IMR-90 (cell line): ENCODE results near the gene PPAT. TPM values are rescaled to one million over a fixed set of nuclear protein-coding genes. Genes with fewer than 3 reads are reported as not detected.

Experiments
- ATAC-seq: fragments of 200-7000 bp; cut with Tn5 transposase; 2 replicates; pipeline ENCODE4 v1.9.1; 2020; ENCODE audit warnings: low read depth, mild to moderate bottlenecking, moderate library complexity
- BruUV-seq: library from RNA; stranded (reverse); fragments of 400-500 nt; replicated peaks from 2 replicates; lab custom pipeline; 2021; lab: Mats Ljungman, UMichigan
- CTCF ChIA-PET: fragments of 300-600 bp; formaldehyde crosslinking; extraction: SDS; loops from one replicate; lab custom pipeline; 2021; ENCODE audit warnings: antibody characterized with exemption; lab: Yijun Ruan, JAX
- POLR2A ChIA-PET: fragments of 300-600 bp; sonication (Branson Sonifier 250); formaldehyde crosslinking; loops from one replicate; lab custom pipeline; 2022; ENCODE audit warnings: antibody characterized with exemption; ENCODE audit not compliant: unreplicated experiment; lab: Charles Lee
- DNase-seq: peaks from one replicate; pipeline ENCODE4 v3.0.0; 2013
- H2AFZ ChIP-seq: replicated peaks from 2 replicates; pipeline ENCODE3; 2013; ENCODE audit warnings: low read length, mild to moderate bottlenecking; ENCODE audit not compliant: poor library complexity
- H2AK5ac ChIP-seq: 2 replicates; pipeline ENCODE4 v1.6.1; 2013; ENCODE audit warnings: low read depth, low read length, inconsistent platforms
- H2AK9ac ChIP-seq: replicated peaks from 2 replicates; pipeline ENCODE3; 2013; ENCODE audit warnings: mild to moderate bottlenecking, low read depth, low read length, moderate library complexity; ENCODE audit not compliant: poor library complexity
- H2BK120ac ChIP-seq: 2 replicates; pipeline ENCODE4 v1.6.1; 2013; ENCODE audit warnings: low read depth, low read length, inconsistent platforms
- H2BK15ac ChIP-seq: 3 replicates; pipeline ENCODE4 v1.6.1; 2013; ENCODE audit warnings: low read depth, low read length, inconsistent platforms
- H2BK20ac ChIP-seq: 2 replicates; pipeline ENCODE4 v1.6.1; 2013; ENCODE audit warnings: low read depth, mild to moderate bottlenecking, inconsistent platforms, low read length, moderate library complexity
- H2BK5ac ChIP-seq: 2 replicates; pipeline ENCODE4 v1.6.1; 2013; ENCODE audit warnings: mild to moderate bottlenecking, low read depth, low read length, inconsistent platforms; ENCODE audit not compliant: poor library complexity, severe bottlenecking
- H3K14ac ChIP-seq: replicated peaks from 2 replicates; pipeline ENCODE4 v1.6.1; 2013; ENCODE audit warnings: low read depth, low read length, inconsistent platforms
- H3K18ac ChIP-seq: 2 replicates; pipeline ENCODE4 v1.6.1; 2013; ENCODE audit warnings: low read depth, low read length, control low read depth
- H3K23ac ChIP-seq: 2 replicates; pipeline ENCODE4 v1.6.1; 2013; ENCODE audit warnings: low read depth, low read length, inconsistent platforms
- H3K27ac ChIP-seq: 2 replicates; pipeline ENCODE4 v1.5.1; 2013; ENCODE audit warnings: mild to moderate bottlenecking, control low read depth, low read length; ENCODE audit not compliant: insufficient read depth
- H3K27me3 ChIP-seq: 2 replicates; pipeline ENCODE4 v1.6.1; 2013; ENCODE audit warnings: low read length; ENCODE audit not compliant: control insufficient read depth, insufficient read depth
- H3K36me3 ChIP-seq: 2 replicates; pipeline ENCODE4 v1.6.1; 2013; ENCODE audit warnings: low read length, mixed read lengths; ENCODE audit not compliant: control insufficient read depth, insufficient read depth
- H3K4ac ChIP-seq: 2 replicates; pipeline ENCODE4 v1.6.1; 2013; ENCODE audit warnings: low read depth, low read length, inconsistent platforms
- H3K4me1 ChIP-seq: 2 replicates; pipeline ENCODE4 v1.6.1; 2013; ENCODE audit warnings: low read length, mixed read lengths; ENCODE audit not compliant: control insufficient read depth, insufficient read depth
- H3K4me2 ChIP-seq: 2 replicates; pipeline ENCODE4 v1.6.1; 2013; ENCODE audit warnings: low read depth, mild to moderate bottlenecking, control low read depth, low read length, moderate library complexity
- H3K4me3 ChIP-seq: 2 replicates; pipeline ENCODE4 v1.5.1; 2013; ENCODE audit warnings: low read depth, mild to moderate bottlenecking, control low read depth, low read length, moderate library complexity; ENCODE audit not compliant: insufficient read depth
- H3K56ac ChIP-seq: 2 replicates; pipeline ENCODE4 v1.6.1; 2013; ENCODE audit warnings: low read length, inconsistent platforms; ENCODE audit not compliant: insufficient read depth; ENCODE audit errors: extremely low read depth
- H3K79me1 ChIP-seq, 2 experiments: 2 replicates each; pipeline ENCODE4 v1.6.1; 2013; ENCODE audit warnings: low read length in 2 of 2, inconsistent platforms in 1 of 2, low read depth in 1 of 2
- H3K9ac ChIP-seq: 2 replicates; pipeline ENCODE4 v1.6.1; 2013; ENCODE audit warnings: low read depth, low read length, control low read depth
- H3K9me1 ChIP-seq: 2 replicates; pipeline ENCODE4 v1.6.1; 2013; ENCODE audit warnings: low read length, inconsistent platforms; ENCODE audit not compliant: insufficient read depth
- H3K9me3 ChIP-seq: 2 replicates; pipeline ENCODE4 v1.6.1; 2013; ENCODE audit warnings: low read length; ENCODE audit not compliant: control insufficient read depth, insufficient read depth
- H4K20me1 ChIP-seq: 2 replicates; pipeline ENCODE4 v1.6.1; 2013; ENCODE audit warnings: low read length, inconsistent platforms; ENCODE audit not compliant: insufficient read depth
- H4K5ac ChIP-seq: 2 replicates; pipeline ENCODE4 v1.6.1; 2013; ENCODE audit warnings: mild to moderate bottlenecking, low read depth, low read length, control low read depth
- H4K8ac ChIP-seq, 2 experiments: 2 replicates each; pipeline ENCODE4 v1.6.1; 2013; ENCODE audit warnings: low read depth in 2 of 2, low read length in 2 of 2, control low read depth in 1 of 2, inconsistent platforms in 1 of 2
- H4K91ac ChIP-seq: 2 replicates; pipeline ENCODE4 v1.6.1; 2013; ENCODE audit warnings: low read depth, low read length, inconsistent platforms; ENCODE audit not compliant: insufficient read depth
- BHLHE40 ChIP-seq: fragments of 150-350 bp; IDR thresholded peaks from 2 replicates; pipeline ENCODE4 v1.6.1; 2016; ENCODE audit warnings: mild to moderate bottlenecking, low read depth, low read length
- CHD1 ChIP-seq: IDR thresholded peaks from 2 replicates; pipeline ENCODE4 v1.6.1; 2012; ENCODE audit warnings: low read depth, low read length, improper control_type of control experiment
- FOS ChIP-seq: fragments of 150-350 bp; IDR thresholded peaks from 2 replicates; pipeline ENCODE4 v1.6.1; 2016; ENCODE audit warnings: low read depth, low read length
- MAFK ChIP-seq: IDR thresholded peaks from 2 replicates; pipeline ENCODE4 v1.6.1; 2012; ENCODE audit warnings: low read depth, low read length, improper control_type of control experiment
- MAZ ChIP-seq: IDR thresholded peaks from 2 replicates; pipeline ENCODE4 v1.6.1; 2012; ENCODE audit warnings: low read depth, mild to moderate bottlenecking, low read length, improper control_type of control experiment, moderate library complexity, borderline replicate concordance
- MXI1 ChIP-seq: IDR thresholded peaks from 2 replicates; pipeline ENCODE4 v1.6.1; 2012; ENCODE audit warnings: low read depth, mild to moderate bottlenecking, low read length, moderate library complexity, borderline replicate concordance
- POLR2A ChIP-seq: IDR thresholded peaks from 2 replicates; pipeline ENCODE4 v1.6.1; 2012; ENCODE audit warnings: mild to moderate bottlenecking, low read depth, low read length
- RAD21 ChIP-seq: IDR thresholded peaks from 2 replicates; pipeline ENCODE4 v1.6.1; 2012; ENCODE audit warnings: low read length, improper control_type of control experiment
- WGBS, 2 experiments: methylation state at CpG; one replicate each; pipeline versions ENCODE4 v1.1.5 to v1.1.7; 2013; ENCODE audit warnings: missing lambda C conversion rate in 2 of 2; ENCODE audit not compliant: insufficient read length in 1 of 2; ENCODE audit errors: extremely low coverage in 2 of 2; 5-methylcytosine and 5-hydroxymethylcytosine counted together
- dilution Hi-C: fragments of 300-500 bp; cut with HindIII; formaldehyde crosslinking; loops from one replicate; pipeline ENCODE4 v1.14.3; 2018; ENCODE audit warnings: low sequenced_read_pairs; ENCODE audit not compliant: unreplicated experiment
- in situ Hi-C: fragments of 300-500 bp; cut with MboI; formaldehyde crosslinking; loops from 3 replicates; pipeline ENCODE4 v1.14.3; 2019; ENCODE audit warnings: low sequenced_read_pairs, inconsistent platforms, mixed read lengths
- intact Hi-C: fragments of 100-400 bp; cut with micrococcal nuclease; formaldehyde crosslinking; loops from 2 replicates; pipeline ENCODE4 v1.10.0; 2022
- polyA plus RNA-seq, 3 experiments: library from polyadenylated mRNA; depleted of rRNA; stranded (reverse); fragments of >200 nt; gene quantifications; 2 replicates each; pipeline ENCODE4 v1.2.3, GENCODE V29; 2012; ENCODE audit warnings: low replicate concordance in 1 of 3
- total RNA-seq: library from RNA; depleted of rRNA; stranded (reverse); fragments of >200 nt; gene quantifications from 2 replicates; pipeline ENCODE4 v1.2.3, GENCODE V29; 2012
- TF ChIP-seq, protein P1 (sequence below): fragments of 150-350 bp; IDR thresholded peaks from 2 replicates; pipeline ENCODE4 v1.6.1; 2017; ENCODE audit warnings: mild to moderate bottlenecking, antibody characterized with exemption, low read length, low read depth
- TF ChIP-seq, protein P2 (sequence below): fragments of 150-350 bp; IDR thresholded peaks from 2 replicates; pipeline ENCODE4 v1.6.1; 2016; ENCODE audit warnings: low read depth, mild to moderate bottlenecking, low read length, moderate library complexity, borderline replicate concordance

Gene PPAT
- total and polyA plus RNA-seq, 2 of the 4 experiments (the other 2 are of a cell fraction) = 7.0 to 21.1 TPM

DNA sequence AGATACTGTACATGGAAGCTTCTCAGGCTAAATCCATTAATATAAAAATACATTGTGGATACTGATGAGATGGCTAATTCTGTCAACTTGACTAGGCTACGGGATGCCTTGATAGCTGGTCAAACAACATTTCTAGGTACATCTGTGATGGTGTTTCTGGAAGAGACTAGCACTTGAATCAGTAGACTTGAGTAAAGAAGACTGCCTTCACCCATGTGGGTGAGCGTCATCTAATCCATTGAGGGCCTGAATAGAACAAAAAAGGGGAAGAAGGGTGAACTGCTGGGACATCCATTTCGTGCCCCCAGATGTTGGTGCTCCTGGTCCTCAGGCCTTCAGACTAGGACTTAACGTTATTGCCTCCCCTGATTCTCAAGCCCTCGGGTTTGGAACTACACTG is 28.3 kb upstream of the PPAT start:
- intact Hi-C loops (no loop called here), in situ Hi-C loops (no loop called here), dilution Hi-C loops (no loop called here)
- H3K23ac ChIP-seq = no peak overlapping the region
- WGBS, 2 experiments = 69% methylated on average over 3 of the region's 5 CpGs; no CpG with 5 or more reads in 1 of the 2 experiments
- no peak overlapping the region for H3K14ac ChIP-seq
- no peak overlapping the region for H3K4me3 ChIP-seq
- no peak overlapping the region for H2BK120ac ChIP-seq
- H2BK5ac ChIP-seq = no peak overlapping the region
- no peak for ATAC-seq
- no peak overlapping the region for H3K4me2 ChIP-seq
- no peak for DNase-seq
- H3K27me3 ChIP-seq = no peaks in the 10 kb centered on the region
- no peak overlapping the region for H3K56ac ChIP-seq
- no peak overlapping the region for H3K9ac ChIP-seq
- no peak overlapping the region for H3K4ac ChIP-seq
- peaks cover 14% of the 10 kb centered on the region for H3K36me3 ChIP-seq
- H2BK15ac ChIP-seq = no peak overlapping the region
- no peak overlapping the region for H2AK5ac ChIP-seq
- H3K9me3 ChIP-seq = no peaks in the 10 kb centered on the region
- H4K5ac ChIP-seq = no peak overlapping the region
- peaks cover 9% of the 10 kb centered on the region; the same call in 1 of the 2 replicates for H4K20me1 ChIP-seq
- ChIA-PET CTCF (interaction anchor here (1.3 kb wide), 1 partner anchor 336 kb away, joined by 3 read pairs; no protein-coding TSS in a partner anchor), POLR2A (no interaction called here)
- H2AFZ ChIP-seq = no peak overlapping the region
- H3K27ac ChIP-seq = no peak overlapping the region
- peaks cover 29 to 53% of the 10 kb centered on the region in 2 experiments; a peak in 3 of 4 replicates for H3K79me1 ChIP-seq
- H3K18ac ChIP-seq = no peak overlapping the region
- H3K4me1 ChIP-seq = peaks cover 6% of the 10 kb centered on the region
- no peak overlapping the region for H2BK20ac ChIP-seq
- no TSS peak for BruUV-seq
- no peak overlapping the region for H4K91ac ChIP-seq
- H3K9me1 ChIP-seq = peaks cover 10% of the 10 kb centered on the region; the same call in 1 of the 2 replicates
- H2AK9ac ChIP-seq = no peak overlapping the region
- TF ChIP-seq MAZ = no peak
- TF ChIP-seq, protein P1, sequence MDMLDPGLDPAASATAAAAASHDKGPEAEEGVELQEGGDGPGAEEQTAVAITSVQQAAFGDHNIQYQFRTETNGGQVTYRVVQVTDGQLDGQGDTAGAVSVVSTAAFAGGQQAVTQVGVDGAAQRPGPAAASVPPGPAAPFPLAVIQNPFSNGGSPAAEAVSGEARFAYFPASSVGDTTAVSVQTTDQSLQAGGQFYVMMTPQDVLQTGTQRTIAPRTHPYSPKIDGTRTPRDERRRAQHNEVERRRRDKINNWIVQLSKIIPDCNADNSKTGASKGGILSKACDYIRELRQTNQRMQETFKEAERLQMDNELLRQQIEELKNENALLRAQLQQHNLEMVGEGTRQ = no peak
- TF ChIP-seq MAFK = no peak
- TF ChIP-seq CHD1 = no peak
- no peak for TF ChIP-seq RAD21
- TF ChIP-seq POLR2A = no peak
- TF ChIP-seq, protein P2, sequence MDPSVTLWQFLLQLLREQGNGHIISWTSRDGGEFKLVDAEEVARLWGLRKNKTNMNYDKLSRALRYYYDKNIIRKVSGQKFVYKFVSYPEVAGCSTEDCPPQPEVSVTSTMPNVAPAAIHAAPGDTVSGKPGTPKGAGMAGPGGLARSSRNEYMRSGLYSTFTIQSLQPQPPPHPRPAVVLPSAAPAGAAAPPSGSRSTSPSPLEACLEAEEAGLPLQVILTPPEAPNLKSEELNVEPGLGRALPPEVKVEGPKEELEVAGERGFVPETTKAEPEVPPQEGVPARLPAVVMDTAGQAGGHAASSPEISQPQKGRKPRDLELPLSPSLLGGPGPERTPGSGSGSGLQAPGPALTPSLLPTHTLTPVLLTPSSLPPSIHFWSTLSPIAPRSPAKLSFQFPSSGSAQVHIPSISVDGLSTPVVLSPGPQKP = no peak
- TF ChIP-seq FOS = no peak
- TF ChIP-seq BHLHE40 = no peak
- TF ChIP-seq MXI1 = no peak
- H4K8ac ChIP-seq = no peak overlapping the region
